Endometrial microvascular endothelial cells (primary cell): ENCODE results near the gene CUBN. TPM values are rescaled to one million over a fixed set of nuclear protein-coding genes. Genes with fewer than 3 reads are reported as not detected.
"Not testable (repeated sequence)": the region's sequence is repeated elsewhere in the genome, so short reads cannot be mapped to it uniquely, and the experiment has no call there.

Experiments used
- in situ Hi-C: cut with HindIII; loops from 2 replicates; pipeline ENCODE4 v1.10.0; 2017; ENCODE audit warnings: low sequenced_read_pairs, low pct_unique_long_range_greater_than_20kb; ENCODE audit errors: inconsistent ontology term
- total RNA-seq: library from RNA; depleted of rRNA; stranded (reverse); fragments of >200 nt; gene quantifications from one replicate; pipeline ENCODE4 v1.2.3, GENCODE V29; 2015; ENCODE audit errors: inconsistent ontology term

Gene CUBN
- total RNA-seq, 1 donor from 2014 or later = 0.74 TPM

DNA sequence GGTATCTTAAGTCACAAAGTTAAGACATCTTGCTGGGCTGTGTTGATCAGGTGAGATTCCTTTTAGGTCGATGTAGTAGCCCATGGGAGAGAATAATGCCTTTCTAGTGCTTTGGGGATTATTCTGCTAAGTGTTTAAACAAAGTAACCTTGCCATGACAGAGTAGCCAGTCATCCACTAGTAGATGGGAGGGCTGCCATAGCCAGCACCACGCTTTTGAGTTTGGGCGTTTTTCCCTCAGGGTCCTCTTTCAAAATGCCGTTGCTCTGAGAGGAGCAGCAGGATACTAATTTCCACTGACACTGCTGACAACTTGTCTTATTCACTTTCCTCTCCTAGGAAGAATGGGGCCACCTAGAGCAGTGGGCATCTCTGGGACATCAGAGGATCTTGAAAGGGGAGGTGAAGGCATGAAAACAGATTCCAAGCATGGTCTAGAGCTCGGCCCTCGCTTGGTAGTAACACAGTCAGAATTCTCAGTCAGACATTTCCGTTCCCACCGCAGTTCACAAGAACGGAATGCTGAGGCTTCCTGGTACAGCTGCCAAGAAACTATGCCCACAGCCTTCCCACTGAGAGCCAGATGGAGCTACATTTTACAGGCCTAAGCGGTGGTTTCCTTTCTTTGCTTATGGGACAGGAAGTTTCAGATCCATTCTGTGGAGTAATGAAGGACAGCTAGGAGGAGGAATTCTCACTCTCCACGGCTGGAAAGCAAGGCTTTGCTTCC, 297.1 kb downstream of the CUBN start:
- in situ Hi-C loops = no loop called here

DNA sequence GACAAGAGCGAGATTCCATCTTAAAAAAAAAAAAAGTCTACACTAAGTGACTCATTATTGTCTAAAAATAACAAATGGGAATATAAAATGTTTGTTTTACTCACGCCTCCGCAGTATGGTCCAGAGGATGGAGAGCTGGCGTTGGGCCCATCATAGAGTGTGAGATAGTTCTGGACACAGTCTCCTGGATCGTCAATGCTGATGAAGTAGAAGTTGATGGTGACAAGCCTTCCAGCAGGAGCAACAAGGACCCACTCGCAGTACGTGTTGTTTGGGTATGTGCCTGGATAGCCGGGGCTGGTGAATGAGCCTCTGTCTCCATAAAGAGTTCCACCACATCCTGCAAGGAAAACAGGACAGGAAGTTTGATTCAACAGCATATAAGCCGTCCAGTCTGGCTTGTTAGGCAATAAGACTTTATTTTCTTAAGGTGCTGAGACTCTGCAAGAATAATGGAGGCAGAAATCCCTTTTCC, 300.9 kb downstream of the CUBN start:
- in situ Hi-C loops = no loop called here

DNA sequence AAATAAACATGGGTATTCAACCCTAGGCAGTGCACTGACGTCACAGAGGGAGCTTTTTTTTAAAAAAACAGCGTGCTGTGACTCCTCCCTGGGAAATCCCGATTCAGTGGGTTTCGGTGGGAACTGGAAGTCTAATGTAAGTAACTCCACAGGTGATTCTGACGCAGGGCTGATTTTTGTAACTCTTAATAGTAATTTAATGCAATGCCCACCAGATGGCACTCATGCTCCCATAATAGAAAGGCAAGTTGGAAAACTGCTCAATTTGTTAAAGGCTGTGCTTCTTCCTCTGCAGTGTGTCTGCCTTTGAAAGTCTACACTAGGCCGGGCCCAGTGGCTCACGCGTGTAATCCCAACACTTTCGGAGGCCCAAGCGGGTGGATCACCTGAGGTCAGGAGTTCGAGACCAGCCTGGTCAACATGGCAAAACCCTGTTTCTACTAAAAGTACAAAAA, 301.5 kb downstream of the CUBN start:
- in situ Hi-C loops = no loop called here

DNA sequence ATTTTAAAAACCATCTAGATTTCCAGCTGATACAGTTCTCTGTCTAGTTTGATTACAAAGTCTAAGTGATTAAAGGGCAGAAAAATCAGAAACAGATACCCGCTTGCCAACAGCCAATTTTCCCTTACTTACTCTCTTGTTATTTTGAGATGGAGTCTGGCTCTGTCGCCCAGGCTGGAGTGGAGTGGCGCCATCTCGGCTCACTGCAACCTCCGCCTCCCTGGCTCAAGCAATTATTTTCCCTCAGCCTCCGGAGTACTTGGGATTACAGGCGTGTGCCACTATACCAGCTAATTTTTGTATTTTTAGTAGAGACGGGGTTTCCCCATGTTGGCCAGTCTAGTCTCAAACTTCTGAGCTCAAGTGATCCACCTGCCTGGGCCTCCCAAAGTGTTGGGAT, 302.1 kb downstream of the CUBN start:
- in situ Hi-C loops = not testable (repeated sequence)

DNA sequence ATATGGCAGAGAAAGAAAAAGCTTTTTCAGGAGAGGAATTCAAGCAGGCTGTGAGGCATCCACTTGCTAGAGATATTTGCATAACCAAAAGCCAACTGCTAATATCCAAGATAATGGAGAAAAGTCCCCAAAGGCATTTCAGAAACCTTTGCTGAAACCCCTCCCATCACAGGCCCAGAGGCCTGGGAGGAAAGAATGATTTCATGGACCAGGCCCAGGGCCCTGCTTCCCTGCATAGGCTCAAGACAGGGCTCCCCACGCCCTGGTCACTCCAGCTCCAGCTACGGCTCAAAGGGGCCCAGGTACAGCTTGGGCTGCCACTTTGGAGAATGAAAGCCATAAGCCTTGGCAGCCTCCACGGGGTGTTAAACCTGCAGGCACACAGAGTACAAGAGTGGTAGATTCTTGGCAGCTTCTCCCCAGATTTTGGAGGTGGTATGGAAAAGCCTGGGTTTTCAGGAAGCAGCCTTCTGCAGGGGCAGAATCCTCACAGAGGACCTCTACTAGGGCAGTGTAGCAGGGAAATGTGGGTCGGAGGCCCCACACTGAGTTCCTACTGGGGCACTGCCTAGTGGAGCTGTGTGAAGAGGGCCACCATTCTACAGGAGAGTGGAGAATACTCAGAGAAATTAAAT, 306.8 kb downstream of the CUBN start:
- in situ Hi-C loops = no loop called here

DNA sequence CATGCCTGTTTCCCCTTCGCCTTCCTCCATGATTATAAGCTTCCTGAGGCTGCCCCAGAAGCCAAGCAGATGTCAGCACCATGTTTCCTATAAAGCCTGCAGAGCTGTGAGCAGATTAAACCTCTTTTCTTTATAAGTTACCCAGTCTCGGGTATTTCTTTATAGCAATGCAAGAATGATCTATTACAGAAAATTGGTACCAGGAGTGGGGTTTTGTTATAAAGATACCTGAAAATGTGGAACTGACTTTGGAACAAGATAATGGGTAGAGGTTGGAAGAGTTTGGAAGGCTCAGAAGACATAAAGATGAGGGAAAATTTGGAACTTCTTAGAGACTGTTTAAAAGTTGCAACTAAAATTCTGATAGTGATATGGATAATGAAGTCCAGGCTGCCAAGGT, 307.6 kb downstream of the CUBN start:
- in situ Hi-C loops = no loop called here

DNA sequence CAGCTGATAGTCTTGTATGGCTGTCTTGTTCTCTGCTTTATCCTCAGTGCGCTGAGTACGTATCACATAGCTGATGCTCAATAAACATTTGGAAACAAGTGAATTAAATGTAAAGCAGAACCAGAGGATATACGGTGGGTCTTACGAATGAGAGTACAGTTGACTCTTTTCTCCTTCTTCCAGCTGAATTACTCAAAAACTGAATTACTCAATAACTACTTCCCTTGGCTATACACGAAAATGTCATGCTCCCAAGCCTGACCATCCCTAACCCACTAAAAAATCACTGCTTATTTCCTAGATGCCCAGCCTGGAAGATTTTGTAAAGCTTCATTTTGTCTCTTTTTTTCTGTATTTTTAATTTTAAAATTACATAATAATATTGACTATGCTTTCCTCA, 309.2 kb downstream of the CUBN start:
- in situ Hi-C loops = no loop called here

DNA sequence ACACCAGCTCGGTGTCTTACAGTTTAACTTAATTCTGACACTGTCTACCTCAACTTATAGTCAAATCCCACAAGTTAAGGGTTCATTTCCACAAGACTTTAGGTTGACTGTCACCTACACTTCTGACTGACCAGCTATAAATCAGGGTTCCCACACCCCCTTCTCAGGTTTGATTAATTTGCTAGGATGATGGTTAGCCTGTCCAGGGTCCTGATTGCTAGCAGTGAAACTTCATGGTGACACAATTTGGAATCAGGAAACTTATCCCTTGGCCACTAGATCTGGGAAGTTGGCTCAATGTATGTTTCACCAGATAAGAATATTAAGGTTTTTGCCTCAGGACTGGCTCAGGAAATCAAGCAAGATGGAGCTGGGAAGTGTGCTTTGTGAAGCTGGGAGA, 309.6 kb downstream of the CUBN start:
- in situ Hi-C loops = no loop called here

DNA sequence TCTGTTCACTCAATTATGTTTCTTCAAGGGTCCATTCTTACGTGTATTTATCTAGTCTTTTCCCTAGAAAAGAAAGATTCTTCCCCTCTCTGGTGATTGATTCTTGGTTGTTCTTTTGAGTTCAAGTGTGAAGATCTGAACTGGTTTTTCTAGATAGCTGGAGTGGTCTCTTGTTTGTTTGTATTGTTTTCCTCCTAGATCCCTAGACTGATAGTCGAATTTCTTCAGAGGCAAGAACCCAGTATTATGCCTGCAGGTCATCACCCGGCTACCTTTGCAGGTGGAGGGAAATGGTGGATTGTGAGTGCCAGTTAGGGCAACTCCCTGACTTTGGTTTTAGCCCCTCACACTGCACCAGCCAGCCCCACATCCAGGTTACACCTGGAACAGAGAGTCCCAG, 310.2 kb downstream of the CUBN start:
- in situ Hi-C loops = no loop called here

DNA sequence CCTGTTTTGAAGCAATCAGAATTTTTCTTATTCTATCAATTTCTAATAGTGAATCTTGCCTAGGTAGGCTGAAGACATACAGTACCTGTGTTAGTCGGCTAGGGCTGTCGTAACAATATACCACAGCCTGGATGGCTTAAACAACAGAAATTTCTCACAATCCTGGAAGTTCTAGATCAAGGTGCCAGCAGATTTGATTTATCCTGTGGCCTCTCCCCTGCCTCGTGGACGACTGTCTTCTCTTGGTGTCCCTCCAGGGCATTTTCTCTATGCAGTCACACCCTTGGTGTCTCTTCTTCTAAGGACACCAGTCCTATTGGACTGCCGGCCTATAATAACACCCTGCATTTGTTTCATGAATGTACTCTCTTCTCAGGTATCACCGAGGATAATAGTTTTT, 310.6 kb downstream of the CUBN start:
- in situ Hi-C loops = no loop called here

DNA sequence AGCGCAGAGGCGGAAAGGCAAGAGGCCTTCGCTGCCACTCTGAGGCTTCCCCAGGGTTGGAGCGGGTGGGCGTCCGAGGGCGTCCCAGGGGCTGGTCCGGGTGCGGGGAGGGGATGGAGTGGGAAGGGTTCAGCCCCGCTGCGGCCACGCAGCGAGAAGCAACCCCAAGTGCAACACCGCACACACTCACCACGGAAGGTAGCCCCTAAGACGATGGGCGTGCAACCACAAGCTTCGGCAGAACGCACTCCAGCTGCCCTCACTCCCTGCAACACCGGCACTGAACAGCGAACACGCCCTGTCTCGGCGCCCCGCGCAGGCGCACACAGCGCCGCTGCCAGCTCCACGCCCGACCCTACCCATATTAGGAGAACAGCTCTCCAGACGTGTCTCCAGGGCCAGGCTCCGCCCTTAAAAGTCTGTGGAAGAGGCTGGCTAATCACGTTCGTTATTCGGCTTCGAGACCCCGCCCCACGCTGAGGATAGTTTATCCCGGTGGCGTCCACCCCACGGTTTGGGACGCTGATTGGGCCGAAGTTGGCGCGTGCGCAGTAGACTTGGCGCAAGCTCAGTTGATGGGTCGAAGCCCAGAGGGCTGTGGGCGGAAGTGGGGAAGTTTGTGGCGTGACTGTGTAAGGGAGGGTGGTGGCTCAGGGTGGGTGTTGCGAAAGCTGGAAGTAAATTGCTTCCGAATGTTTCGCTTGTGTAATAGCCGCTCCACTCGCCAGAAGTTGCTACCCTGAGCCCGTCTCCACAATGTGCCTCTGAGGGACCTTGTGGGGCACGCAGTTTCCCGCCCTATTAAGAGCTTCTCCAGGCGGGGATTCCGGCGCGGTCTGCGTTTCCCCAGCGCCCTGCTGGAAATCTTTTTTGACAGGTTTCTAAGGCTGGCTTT, 312.2 kb downstream of the CUBN start, which contains the start of gene RSU1:
RSU1 (minus strand) TSS at position 300 of the 895 bp plus-strand sequence. CDS start 343 bp downstream, outside the sequence.
- in situ Hi-C loops = no loop called here

DNA sequence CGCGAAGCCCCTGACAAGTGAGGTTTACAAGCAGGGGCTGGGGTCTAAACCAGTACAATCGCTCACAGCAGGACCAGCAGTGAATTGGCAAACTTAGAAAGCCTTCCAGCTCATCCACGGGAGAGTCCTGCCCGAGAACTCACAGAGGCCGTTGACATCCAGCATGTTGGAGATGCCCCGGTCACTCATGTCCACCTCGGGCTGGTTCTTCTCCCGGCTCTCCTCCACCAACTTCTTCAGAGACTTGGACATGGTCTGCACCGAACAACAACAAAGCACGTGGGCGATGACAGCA, 312.8 kb downstream of the CUBN start:
- in situ Hi-C loops = no loop called here

DNA sequence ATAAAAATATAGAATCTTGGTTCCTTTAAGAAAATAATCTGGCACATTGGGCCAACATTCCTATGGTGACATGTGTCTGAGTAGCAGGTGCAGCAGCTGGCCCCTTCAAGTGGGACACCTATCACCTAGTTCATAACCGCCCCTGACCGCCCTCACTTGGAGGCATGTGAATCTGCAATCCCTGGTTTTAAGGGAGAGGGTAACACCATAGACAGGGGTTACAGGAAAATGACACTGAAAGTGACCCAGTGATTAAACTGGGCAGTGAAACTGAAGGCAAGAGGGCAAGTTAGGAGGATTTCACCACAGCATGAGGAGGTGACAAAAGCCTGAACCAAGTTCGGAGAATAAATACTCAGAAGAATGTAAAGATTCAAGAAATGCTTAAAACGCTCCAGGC, 313.4 kb downstream of the CUBN start:
- in situ Hi-C loops = no loop called here

DNA sequence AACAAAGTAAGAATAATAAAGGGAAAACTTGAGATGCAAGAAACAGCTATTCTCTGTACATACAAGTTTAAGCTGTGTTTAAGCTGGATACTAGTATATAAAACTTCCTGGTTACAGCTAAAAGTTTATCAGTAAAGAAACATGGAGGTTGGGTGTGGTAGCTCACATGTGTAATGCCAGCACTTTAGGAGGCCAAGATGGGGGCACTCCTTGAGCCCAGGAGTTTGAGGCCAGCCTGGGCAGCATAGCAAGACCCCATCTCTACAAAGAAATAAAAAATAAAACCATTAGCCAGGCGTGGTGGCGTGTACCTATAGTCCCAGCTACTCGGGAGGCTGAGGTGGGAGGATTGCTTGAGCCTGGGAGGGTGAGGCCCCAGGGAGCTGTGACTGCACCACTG, 315.6 kb downstream of the CUBN start:
- in situ Hi-C loops = no loop called here

DNA sequence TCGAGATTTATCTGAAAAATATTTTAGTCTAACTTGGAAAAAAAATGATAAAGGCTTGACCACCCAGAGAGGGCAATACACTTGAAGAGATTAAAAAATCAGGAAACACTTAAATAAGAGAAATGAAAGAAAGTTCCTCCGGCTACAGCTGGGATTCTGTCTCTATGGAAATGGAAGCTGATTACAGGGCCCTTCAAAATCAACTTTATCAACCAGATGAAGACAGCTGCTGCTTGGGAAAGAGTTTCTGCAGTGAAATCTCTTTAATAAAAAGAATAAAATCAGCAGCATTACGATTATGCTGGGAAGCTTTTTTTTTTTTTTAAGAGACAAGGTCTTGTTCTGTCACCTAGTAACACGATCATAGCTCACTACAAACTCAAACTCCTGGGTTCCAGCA, 316.9 kb downstream of the CUBN start:
- in situ Hi-C loops = no loop called here

DNA sequence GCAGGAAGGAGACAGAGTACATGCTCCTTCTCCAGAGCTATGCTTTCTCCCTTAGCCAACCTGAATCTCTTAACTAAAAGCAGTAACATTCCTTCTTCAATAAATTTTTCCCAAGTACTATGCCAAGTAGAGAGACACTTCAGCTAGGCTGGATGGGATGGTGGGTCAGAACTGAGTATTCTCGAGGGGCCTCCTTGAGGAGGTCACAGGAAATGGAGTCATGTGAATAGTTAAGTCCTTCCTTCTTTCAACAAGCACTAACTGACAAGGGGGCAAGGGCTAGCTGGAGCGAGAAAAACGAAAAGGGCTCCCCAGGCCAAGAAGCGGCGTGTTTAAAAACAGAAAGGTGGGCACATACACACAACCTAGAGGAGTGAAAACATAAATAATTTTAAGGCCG, 317.8 kb downstream of the CUBN start:
- in situ Hi-C loops = no loop called here

DNA sequence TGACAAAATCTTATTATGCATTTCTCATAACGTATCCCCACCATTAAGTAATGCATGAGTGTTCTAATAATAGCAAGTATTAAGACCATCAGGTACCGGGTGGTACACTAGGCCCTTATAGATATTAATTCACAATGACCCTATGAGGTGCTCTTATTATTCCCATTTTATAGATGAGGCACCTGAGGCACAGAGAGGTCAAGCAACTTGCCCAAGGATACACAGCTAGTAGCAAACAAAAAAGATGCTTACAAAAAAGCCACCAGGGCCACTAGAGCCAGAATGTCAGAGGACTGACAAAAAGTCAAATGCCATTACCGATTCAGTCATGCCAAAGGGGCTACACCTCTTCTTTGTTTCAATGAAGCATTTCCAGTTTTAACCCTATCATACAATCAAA, 318.3 kb downstream of the CUBN start:
- in situ Hi-C loops = no loop called here

DNA sequence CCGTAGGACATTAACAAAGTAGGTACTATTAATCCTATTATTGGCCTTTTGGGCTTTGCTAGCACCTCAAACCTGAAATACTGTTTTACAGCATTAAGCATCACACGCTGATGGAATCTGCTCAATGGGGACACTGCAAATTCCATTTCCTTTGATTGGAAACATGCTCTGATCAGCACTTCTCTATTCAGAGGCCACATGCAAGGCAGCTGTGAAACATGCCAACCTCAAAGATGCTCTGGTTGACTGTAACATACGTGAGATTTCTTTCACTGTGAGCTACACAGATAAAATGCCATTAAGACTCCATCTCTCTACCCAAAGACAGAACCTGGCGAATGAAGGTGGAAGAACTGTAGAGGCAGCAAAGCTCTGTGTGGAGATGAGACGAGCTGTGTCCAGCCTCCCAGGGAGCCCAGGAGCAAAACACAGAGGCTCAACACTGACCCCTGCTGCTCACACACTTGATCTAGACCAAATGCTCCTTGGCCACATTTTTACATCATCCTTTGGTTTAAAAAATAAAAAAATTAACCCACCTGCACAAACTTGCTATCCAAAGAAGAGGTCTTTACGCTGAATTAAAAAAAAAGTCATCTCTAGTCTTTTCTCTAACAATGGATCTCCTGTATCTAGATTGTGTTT, 320.4 kb downstream of the CUBN start:
- in situ Hi-C loops = no loop called here

DNA sequence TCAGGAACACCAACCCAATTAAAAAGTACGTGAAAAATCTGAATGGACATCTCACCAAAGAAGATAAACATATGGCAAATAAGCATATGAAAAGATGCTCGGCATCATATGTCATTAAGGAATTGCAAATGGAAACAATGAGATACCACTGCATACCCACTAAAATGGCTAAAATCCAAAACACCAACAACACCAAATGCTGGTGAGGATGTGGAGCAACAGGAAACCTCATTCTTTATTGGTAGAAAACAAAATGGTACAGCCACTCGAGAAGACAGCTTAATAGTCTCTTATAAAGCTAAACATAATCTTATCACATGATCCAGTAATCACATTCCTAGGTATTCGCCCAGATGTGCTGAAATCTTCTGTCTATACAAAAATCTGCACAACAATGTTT, 325.5 kb downstream of the CUBN start:
- in situ Hi-C loops = no loop called here
